Hepatocyte (in vitro differentiated cells): ENCODE measurements around the gene C5orf47. TPM values are rescaled to one million over a fixed set of nuclear protein-coding genes. Genes with fewer than 3 reads are reported as not detected.

Experiments used
- DNase-seq: peaks from one replicate; pipeline ENCODE4 v3.0.0-alpha.2; 2016; ENCODE audit warnings: low spot score
- H2AFZ ChIP-seq: fragments of 200-600 bp; sonication (generic); 2 replicates; pipeline ENCODE4 v1.6.0; 2016; ENCODE audit warnings: antibody characterized with exemption, mild to moderate bottlenecking
- H3K27ac ChIP-seq: fragments of 200-600 bp; sonication (generic); 2 replicates; pipeline ENCODE4 v1.5.1; 2016; ENCODE audit warnings: mild to moderate bottlenecking
- H3K27me3 ChIP-seq: fragments of 200-600 bp; sonication (generic); 2 replicates; pipeline ENCODE4 v1.6.1; 2016
- H3K36me3 ChIP-seq: fragments of 200-600 bp; sonication (generic); replicated peaks from 2 replicates; pipeline ENCODE4 v1.5.1; 2016; ENCODE audit warnings: low read depth; ENCODE audit not compliant: insufficient read depth
- H3K4me1 ChIP-seq: fragments of 200-600 bp; sonication (generic); 2 replicates; pipeline ENCODE4 v1.5.1; 2016; ENCODE audit warnings: mild to moderate bottlenecking, moderate library complexity; ENCODE audit not compliant: insufficient read depth
- H3K4me2 ChIP-seq: fragments of 200-600 bp; sonication (generic); 2 replicates; pipeline ENCODE4 v1.6.0; 2016
- H3K4me3 ChIP-seq: fragments of 200-600 bp; sonication (generic); 2 replicates; pipeline ENCODE4 v1.5.1; 2016; ENCODE audit warnings: mild to moderate bottlenecking
- H3K79me2 ChIP-seq: fragments of 200-600 bp; sonication (generic); 2 replicates; pipeline ENCODE4 v1.6.0; 2017; ENCODE audit warnings: mild to moderate bottlenecking
- H3K9me2 ChIP-seq: fragments of 200-600 bp; sonication (generic); replicated peaks from 2 replicates; pipeline ENCODE4 v1.6.0; 2017; ENCODE audit warnings: mild to moderate bottlenecking; ENCODE audit not compliant: insufficient read depth
- H3K9me3 ChIP-seq: fragments of 200-600 bp; sonication (generic); 2 replicates; pipeline ENCODE4 v1.5.1; 2016; ENCODE audit warnings: low read depth, mild to moderate bottlenecking
- H4K20me1 ChIP-seq: fragments of 200-600 bp; sonication (generic); 2 replicates; pipeline ENCODE4 v1.6.0; 2016; ENCODE audit warnings: mild to moderate bottlenecking; ENCODE audit not compliant: insufficient read depth, poor library complexity, severe bottlenecking
- EZH2 ChIP-seq: fragments of 200-600 bp; sonication (generic); IDR thresholded peaks from 2 replicates; pipeline ENCODE4 v1.6.1; 2016; ENCODE audit warnings: antibody characterized with exemption, mild to moderate bottlenecking, borderline replicate concordance
- EZH2phosphoT487 ChIP-seq: fragments of 200-600 bp; sonication (generic); IDR thresholded peaks from one replicate; pipeline ENCODE4 v1.6.1; 2018; ENCODE audit warnings: antibody characterized with exemption, mild to moderate bottlenecking, low read depth, moderate library complexity; ENCODE audit not compliant: unreplicated experiment, severe bottlenecking
- WGBS: methylation state at CpG from one replicate; pipeline ENCODE4 v1.1.6; 2016; ENCODE audit warnings: low lambda C conversion rate; ENCODE audit errors: missing lambda C conversion rate; 5-methylcytosine and 5-hydroxymethylcytosine counted together
- polyA plus RNA-seq: library from polyadenylated mRNA; unstranded; fragments of >200 nt; fragmentation: Nextera tagmentation; extraction: Ambion mirVana; gene quantifications from 2 replicates; pipeline ENCODE4 v1.2.1, GENCODE V29; 2016
- total RNA-seq: library from RNA; depleted of rRNA; stranded (reverse); fragments of >200 nt; gene quantifications from 2 replicates; pipeline ENCODE4 v1.2.3, GENCODE V29; 2014
- TF ChIP-seq, protein P1 (sequence below): fragments of 200-600 bp; sonication (generic); IDR thresholded peaks from 2 replicates; pipeline ENCODE4 v1.5.1; 2016; ENCODE audit warnings: antibody characterized with exemption, mild to moderate bottlenecking; ENCODE audit not compliant: poor library complexity

The C5orf47 gene
- total and polyA plus RNA-seq, 2 experiments from 2014 or later: 0.07 to 0.28 TPM

DNA sequence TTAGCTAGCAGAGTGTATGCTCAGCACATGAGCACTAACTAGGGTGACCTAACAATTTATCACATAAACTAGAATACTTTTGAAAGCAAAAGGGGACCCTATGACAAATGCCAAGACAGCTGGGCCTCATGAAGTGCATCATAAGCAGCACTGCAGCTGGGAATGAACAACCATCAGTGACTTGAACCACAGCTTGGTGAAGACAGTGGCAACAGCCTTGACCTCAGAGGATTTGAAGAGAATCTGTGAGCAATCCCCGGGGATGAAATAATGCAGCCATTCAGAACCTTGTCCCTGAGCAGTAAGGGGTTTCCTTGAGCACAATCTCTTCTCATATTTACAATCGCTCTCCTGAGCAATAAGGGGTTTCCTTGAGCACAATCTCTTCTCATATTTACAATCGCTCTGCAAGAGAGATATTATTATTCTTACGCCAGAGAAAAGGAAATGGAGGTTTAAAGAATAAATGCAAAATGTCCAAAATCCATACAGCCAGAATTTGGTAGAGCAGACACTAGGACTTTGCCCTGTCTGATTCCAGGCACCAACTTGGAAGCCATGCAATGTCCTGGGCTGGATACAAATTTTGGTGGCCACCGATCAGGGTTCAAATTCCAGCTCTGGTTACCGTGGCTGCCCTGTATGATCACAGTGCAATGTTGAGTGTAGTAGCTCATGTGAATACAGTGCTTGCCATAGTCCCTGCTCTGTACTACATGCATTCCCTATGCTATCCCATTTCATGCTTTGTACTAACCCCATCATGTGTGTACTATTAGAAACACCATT, 55.7 kb downstream of the C5orf47 start:
- TF ChIP-seq EZH2phosphoT487 (no peak), EZH2 (no peak)
- TF ChIP-seq, protein P1, sequence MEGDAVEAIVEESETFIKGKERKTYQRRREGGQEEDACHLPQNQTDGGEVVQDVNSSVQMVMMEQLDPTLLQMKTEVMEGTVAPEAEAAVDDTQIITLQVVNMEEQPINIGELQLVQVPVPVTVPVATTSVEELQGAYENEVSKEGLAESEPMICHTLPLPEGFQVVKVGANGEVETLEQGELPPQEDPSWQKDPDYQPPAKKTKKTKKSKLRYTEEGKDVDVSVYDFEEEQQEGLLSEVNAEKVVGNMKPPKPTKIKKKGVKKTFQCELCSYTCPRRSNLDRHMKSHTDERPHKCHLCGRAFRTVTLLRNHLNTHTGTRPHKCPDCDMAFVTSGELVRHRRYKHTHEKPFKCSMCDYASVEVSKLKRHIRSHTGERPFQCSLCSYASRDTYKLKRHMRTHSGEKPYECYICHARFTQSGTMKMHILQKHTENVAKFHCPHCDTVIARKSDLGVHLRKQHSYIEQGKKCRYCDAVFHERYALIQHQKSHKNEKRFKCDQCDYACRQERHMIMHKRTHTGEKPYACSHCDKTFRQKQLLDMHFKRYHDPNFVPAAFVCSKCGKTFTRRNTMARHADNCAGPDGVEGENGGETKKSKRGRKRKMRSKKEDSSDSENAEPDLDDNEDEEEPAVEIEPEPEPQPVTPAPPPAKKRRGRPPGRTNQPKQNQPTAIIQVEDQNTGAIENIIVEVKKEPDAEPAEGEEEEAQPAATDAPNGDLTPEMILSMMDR: no peak
- no peaks in the 10 kb centered on the region for H3K9me3 ChIP-seq
- no peaks in the 10 kb centered on the region for H3K36me3 ChIP-seq
- 79% methylated on average over 6 of the region's 6 CpGs for WGBS
- no peaks in the 10 kb centered on the region for H4K20me1 ChIP-seq
- H3K27me3 ChIP-seq: no peaks in the 10 kb centered on the region
- no peaks in the 10 kb centered on the region for H3K9me2 ChIP-seq
- no peaks in the 10 kb centered on the region for H3K79me2 ChIP-seq
- no peak overlapping the region for H3K27ac ChIP-seq
- no peak overlapping the region for H3K4me3 ChIP-seq
- DNase-seq: no peak
- no peak overlapping the region for H2AFZ ChIP-seq
- no peaks in the 10 kb centered on the region for H3K4me1 ChIP-seq
- no peak overlapping the region for H3K4me2 ChIP-seq

DNA sequence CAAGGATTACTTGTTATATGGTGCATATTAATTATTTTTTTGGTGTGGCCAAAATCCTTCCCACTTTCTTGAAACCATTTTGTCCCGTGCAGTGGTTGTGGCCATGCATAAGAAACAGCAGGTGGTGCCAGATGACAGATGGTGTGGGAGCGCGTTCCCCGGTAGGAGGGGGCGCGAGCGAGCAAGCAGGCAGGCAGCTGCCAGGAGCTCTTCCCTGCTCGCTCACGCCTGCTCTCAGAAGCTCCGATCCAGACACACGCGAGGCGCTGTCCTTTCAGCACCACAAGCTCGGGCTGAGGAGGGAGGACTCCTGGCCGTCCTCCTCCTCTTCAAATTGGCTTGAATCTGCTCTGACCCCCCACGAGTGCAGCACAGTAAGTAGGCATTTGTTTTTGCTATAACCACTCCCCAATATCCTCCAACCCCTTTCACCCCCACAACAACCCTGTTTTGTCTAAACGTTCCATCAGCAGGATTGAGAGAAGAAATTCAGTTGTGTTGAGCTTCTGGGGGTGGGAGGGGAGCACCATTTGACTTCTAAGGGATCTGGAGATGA, 56.6 kb downstream of the C5orf47 start, which contains the start of gene NSG2:
TSS of gene NSG2 (plus strand) at position 237 of the 556 bp plus-strand sequence. CDS start 1,050 bp downstream, outside the sequence.
- Histone ChIP-seq H3K27ac (no peak within 1 kb of the TSS), H3K4me3 (no peak within 1 kb of the TSS), H2AFZ (no peak within 1 kb of the TSS), H3K9me3 (no peaks in the 10 kb centered on the region), H3K4me1 (no peaks in the 10 kb centered on the region), H3K4me2 (no peak within 1 kb of the TSS), H3K27me3 (no peaks in the 10 kb centered on the region), H3K9me2 (no peaks in the 10 kb centered on the region), H3K36me3 (no peaks in the 10 kb centered on the region), H4K20me1 (no peaks in the 10 kb centered on the region), H3K79me2 (no peaks in the 10 kb centered on the region)
- WGBS: 7% methylated on average over 17 of the region's 17 CpGs
- peak; percentile 97 for DNase-seq
- no peak for TF ChIP-seq EZH2
- TF ChIP-seq, protein P1: peak; percentile 98

DNA sequence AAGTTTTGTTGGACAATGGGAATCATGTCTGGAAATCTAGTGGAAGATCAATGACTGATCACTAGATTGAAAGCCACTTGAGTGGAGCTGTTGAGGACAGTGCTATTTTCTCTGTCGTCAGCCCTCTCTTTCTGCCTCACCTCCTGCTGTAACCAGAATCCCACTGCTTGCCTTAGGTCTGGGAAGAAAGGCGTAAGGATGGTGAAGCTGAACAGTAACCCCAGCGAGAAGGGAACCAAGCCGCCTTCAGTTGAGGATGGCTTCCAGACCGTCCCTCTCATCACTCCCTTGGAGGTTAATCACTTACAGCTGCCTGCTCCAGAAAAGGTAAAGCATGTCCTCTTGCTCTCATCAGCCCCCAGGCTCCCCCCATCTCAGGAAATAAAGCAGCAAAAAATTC, 57.6 kb downstream of the C5orf47 start:
- Histone ChIP-seq H2AFZ (no peak overlapping the region), H3K9me2 (no peaks in the 10 kb centered on the region), H3K4me1 (no peaks in the 10 kb centered on the region), H3K4me2 (no peak overlapping the region), H3K4me3 (no peak overlapping the region), H4K20me1 (no peaks in the 10 kb centered on the region), H3K27me3 (no peaks in the 10 kb centered on the region), H3K79me2 (no peaks in the 10 kb centered on the region), H3K36me3 (no peaks in the 10 kb centered on the region), H3K27ac (no peak overlapping the region), H3K9me3 (no peaks in the 10 kb centered on the region)
- WGBS: 65% methylated on average over 5 of the region's 5 CpGs
- DNase-seq: no peak
- no peak for TF ChIP-seq EZH2phosphoT487

DNA sequence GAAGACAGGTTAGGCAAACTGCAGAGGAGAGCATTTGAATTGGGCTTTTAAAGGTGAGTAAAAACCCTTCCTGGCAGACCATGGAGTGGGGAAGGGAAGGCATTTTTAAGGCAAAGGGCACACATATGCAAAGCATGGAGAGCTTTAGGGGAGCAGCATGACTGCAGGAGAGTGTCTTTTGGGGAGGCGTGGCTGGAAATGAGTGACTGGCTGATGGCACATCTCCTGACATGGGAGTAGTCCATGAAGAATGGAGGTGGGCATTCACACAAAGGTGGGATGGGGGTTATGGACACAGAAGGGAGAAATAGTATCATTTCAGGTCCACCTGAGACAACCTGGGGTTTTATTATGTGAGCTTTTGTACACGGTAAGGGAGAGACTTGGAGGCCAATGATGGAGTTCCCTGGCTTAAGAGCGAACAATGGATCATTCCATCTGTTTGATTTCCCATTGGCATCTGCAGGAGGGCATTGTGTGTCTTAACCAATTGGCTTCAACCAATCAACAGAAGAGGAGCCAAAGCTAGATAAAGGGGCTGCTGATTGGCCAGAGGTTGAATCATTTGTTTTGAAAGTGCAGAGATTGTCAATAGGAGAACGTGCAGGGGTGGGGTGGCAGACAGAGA, 58.6 kb downstream of the C5orf47 start:
- Histone ChIP-seq H3K4me3 (no peak overlapping the region), H2AFZ (no peak overlapping the region), H3K79me2 (no peaks in the 10 kb centered on the region), H3K9me2 (no peaks in the 10 kb centered on the region), H3K4me2 (no peak overlapping the region), H3K36me3 (no peaks in the 10 kb centered on the region), H4K20me1 (no peaks in the 10 kb centered on the region), H3K27ac (no peak overlapping the region), H3K4me1 (no peaks in the 10 kb centered on the region), H3K9me3 (no peaks in the 10 kb centered on the region), H3K27me3 (no peaks in the 10 kb centered on the region)
- no peak for DNase-seq
- 81% methylated on average over 4 of the region's 4 CpGs for WGBS
- TF ChIP-seq EZH2 (no peak), EZH2phosphoT487 (no peak)
- TF ChIP-seq, protein P1: no peak
